ENCODE data around the gene CEND1. TPM values are rescaled to one million over a fixed set of nuclear protein-coding genes. Genes with fewer than 3 reads are reported as not detected.
A peak's percentile ranks its signal among the peaks of the same experiment; 100 is the strongest.

CEND1 gene
- total RNA-seq, 2 donors from 2014 or later = 0.18 to 1.6 TPM

DNA sequence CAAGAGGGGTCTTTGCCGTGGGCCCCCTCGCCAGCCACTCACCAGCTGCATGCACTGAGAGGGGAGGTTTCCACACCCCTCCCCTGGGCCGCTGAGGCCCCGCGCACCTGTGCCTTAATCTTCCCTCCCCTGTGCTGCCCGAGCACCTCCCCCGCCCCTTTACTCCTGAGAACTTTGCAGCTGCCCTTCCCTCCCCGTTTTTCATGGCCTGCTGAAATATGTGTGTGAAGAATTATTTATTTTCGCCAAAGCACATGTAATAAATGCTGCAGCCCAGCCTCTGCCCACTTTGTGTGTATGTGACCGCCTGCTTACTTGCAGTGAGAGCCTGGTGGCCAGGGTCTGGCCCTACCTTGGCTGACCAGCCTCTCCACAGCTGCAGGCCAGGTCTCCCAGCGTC, 35.1 kb upstream of the CEND1 start:
- Histone ChIP-seq H3K4me3 (no peak overlapping the region), H3K36me3 (peaks cover 8 to 16% of the 10 kb centered on the region in 2 donors), H3K27me3 (replicated peaks; ENCODE audit: insufficient read depth) (no peaks in the 10 kb centered on the region), H3K27ac (peak overlapping the region in 1 of 2 donors; percentile 53), H3K9me3 (no peaks in the 10 kb centered on the region), H3K4me1 (replicated peaks) (peaks cover 39% of the 10 kb centered on the region)
- TF ChIP-seq, protein P1, sequence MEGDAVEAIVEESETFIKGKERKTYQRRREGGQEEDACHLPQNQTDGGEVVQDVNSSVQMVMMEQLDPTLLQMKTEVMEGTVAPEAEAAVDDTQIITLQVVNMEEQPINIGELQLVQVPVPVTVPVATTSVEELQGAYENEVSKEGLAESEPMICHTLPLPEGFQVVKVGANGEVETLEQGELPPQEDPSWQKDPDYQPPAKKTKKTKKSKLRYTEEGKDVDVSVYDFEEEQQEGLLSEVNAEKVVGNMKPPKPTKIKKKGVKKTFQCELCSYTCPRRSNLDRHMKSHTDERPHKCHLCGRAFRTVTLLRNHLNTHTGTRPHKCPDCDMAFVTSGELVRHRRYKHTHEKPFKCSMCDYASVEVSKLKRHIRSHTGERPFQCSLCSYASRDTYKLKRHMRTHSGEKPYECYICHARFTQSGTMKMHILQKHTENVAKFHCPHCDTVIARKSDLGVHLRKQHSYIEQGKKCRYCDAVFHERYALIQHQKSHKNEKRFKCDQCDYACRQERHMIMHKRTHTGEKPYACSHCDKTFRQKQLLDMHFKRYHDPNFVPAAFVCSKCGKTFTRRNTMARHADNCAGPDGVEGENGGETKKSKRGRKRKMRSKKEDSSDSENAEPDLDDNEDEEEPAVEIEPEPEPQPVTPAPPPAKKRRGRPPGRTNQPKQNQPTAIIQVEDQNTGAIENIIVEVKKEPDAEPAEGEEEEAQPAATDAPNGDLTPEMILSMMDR (IDR thresholded peaks at IDR 0.05) = no peak
- no peak for TF ChIP-seq POLR2AphosphoS5 (IDR thresholded peaks at IDR 0.05)
- TF ChIP-seq POLR2A (IDR thresholded peaks at IDR 0.05) = no peak
- intact Hi-C loops (cut with DNase I) = no loop called here
- no peak for DNase-seq (ENCODE audit: low spot score)
- 67% methylated on average over 11 of the region's 11 CpGs for WGBS

DNA sequence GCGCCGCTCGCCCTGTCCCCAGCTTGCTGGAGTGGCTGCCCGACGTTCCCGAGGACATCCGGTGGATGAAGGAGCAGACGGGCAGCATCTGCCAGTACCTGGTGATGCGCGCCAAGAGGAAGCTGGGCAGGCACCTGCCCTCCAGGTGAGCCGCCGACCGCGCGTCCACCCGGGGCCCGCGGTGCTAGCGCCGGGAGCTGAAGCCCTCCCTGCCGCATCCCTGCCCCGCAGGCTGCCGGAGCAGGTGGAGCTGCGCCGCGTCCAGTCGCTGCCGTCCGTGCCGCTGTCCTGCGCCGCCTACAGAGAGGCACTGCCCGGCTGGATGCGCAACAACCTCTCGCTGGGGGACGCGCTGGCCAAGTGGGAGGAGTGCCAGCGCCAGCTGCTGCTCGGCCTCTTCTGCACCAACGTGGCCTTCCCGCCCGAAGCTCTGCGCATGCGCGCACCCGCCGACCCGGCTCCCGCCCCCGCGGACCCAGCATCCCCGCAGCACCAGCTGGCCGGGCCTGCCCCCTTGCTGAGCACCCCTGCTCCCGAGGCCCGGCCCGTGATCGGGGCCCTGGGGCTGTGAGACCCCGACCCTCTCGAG, 34.5 kb upstream of the CEND1 start:
- no peaks in the 10 kb centered on the region for H3K27me3 ChIP-seq (replicated peaks; ENCODE audit: insufficient read depth)
- DNase-seq (ENCODE audit: low spot score) = no peak
- TF ChIP-seq POLR2A (IDR thresholded peaks at IDR 0.05) = no peak
- TF ChIP-seq, protein P1 (IDR thresholded peaks at IDR 0.05) = no peak
- TF ChIP-seq POLR2AphosphoS5 (IDR thresholded peaks at IDR 0.05) = no peak
- intact Hi-C loops (cut with DNase I) = no loop called here
- no peaks in the 10 kb centered on the region for H3K9me3 ChIP-seq
- peaks cover 8 to 16% of the 10 kb centered on the region in 2 donors for H3K36me3 ChIP-seq
- 78% methylated on average over 58 of the region's 59 CpGs for WGBS
- H3K4me3 ChIP-seq = no peak overlapping the region
- peaks cover 33% of the 10 kb centered on the region for H3K4me1 ChIP-seq (replicated peaks)
- H3K27ac ChIP-seq = no peak overlapping the region

DNA sequence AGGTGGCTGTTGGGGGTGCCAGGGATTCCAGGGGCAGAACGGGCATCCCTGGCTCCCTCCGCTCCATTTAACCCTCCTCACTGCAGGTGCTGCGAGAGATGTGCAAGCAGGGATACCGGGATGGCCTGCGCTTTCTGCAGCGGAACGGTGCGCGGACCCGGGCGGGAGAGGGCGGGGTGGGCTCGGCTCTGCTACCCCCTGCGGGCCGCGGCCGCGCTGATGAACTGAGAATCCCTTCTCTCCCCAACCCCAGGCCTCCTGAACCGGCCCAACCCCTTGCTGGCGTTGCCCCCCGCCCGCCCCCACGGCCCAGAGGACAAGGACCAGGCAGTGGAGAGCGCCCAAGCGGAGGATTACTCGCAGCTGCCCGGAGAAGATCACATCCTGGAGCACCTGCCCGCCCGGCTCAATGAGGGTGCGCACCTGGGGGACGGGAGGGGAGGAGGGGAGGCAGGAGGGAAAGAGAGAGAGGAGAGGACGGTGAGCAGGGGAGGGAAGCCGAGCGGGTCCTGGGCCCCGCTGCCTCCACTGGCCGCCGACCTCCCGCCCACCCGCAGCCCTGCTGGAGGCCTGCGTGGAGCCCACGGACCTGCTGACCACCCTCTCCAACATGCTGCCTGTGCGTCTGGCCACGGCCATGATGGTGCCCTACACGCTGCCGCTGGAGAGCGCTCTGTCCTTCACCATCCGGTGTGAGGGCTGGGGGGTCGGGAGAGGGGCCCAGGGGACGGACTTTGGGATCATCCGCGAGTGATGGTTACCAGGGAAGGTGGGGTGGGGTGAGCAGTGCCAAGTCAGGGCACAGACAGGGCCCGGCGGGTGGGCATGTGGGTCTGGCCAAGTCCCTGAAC, 33.8 kb upstream of the CEND1 start:
- no peaks in the 10 kb centered on the region for H3K27me3 ChIP-seq (replicated peaks; ENCODE audit: insufficient read depth)
- peaks cover 8 to 16% of the 10 kb centered on the region in 2 donors for H3K36me3 ChIP-seq
- no peak for DNase-seq (ENCODE audit: low spot score)
- intact Hi-C loops (cut with DNase I) = no loop called here
- 86% methylated on average over 53 of the region's 53 CpGs for WGBS
- H3K4me1 ChIP-seq (replicated peaks) = peaks cover 32% of the 10 kb centered on the region
- TF ChIP-seq, protein P1 (IDR thresholded peaks at IDR 0.05) = no peak
- TF ChIP-seq POLR2A (IDR thresholded peaks at IDR 0.05) (no peak), POLR2AphosphoS5 (IDR thresholded peaks at IDR 0.05) (no peak)
- no peaks in the 10 kb centered on the region for H3K9me3 ChIP-seq
- no peak overlapping the region for H3K4me3 ChIP-seq
- no peak overlapping the region for H3K27ac ChIP-seq

DNA sequence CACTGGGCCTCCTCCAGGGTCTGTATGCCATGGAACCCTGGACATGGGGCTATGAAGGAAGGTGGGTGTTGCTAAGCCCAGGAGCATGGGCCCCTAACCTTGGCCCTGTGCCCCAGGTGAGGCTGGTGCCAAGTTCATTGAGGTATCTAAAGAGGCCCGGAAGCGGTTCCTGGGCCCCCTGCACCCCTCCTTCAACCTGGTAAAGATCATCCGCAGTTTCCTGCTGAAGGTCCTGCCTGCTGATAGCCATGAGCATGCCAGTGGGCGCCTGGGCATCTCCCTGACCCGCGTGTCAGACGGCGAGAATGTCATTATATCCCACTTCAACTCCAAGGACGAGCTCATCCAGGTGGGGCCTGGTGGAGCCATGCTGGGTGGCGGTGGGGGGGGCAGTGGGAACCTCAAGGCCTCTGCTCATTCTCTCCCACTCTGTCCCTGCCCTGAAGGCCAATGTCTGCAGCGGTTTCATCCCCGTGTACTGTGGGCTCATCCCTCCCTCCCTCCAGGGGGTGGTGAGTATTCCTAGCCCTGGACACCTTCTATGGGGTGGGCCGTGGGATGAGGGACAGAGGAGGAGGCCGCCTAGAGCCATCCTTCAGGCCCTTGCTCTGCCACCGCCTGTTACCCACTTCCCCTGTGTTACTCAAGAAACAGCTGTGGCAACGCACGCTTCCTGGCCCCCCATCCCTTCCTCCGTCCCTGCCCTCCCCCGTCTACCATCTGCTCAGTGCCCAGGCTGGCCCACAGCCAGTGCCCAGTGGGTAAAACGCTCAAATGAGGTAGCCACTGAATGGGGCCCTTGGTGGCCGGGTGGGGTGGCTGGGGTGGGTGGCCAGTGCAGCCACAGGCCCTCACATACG, 31.9 kb upstream of the CEND1 start:
- Histone ChIP-seq H3K27me3 (replicated peaks; ENCODE audit: insufficient read depth) (no peaks in the 10 kb centered on the region), H3K27ac (peak overlapping the region in 1 of 2 donors; percentile 91), H3K4me3 (no peak overlapping the region), H3K9me3 (no peaks in the 10 kb centered on the region), H3K36me3 (peaks cover 8 to 16% of the 10 kb centered on the region in 2 donors), H3K4me1 (replicated peaks) (peaks cover 23% of the 10 kb centered on the region)
- 73% methylated on average over 22 of the region's 22 CpGs for WGBS
- intact Hi-C loops (cut with DNase I) = no loop called here
- no peak for TF ChIP-seq POLR2A (IDR thresholded peaks at IDR 0.05)
- TF ChIP-seq POLR2AphosphoS5 (IDR thresholded peaks at IDR 0.05) = no peak
- TF ChIP-seq, protein P1 (IDR thresholded peaks at IDR 0.05) = no peak
- no peak for DNase-seq (ENCODE audit: low spot score)

Data from prostate gland (tissue), 2 donors.